CD8-positive, alpha-beta memory T cell (primary cell): Measurements from ENCODE around the gene SLC25A38. TPM values are rescaled to one million over a fixed set of nuclear protein-coding genes. Genes with fewer than 3 reads are reported as not detected.
"Not testable (repeated sequence)": the region's sequence is repeated elsewhere in the genome, so short reads cannot be mapped to it uniquely, and the experiment has no call there.

Source experiments
- CTCF ChIA-PET: fragments of 350-600 bp; sonication (Branson Sonifier 250); formaldehyde crosslinking; loops from one replicate; lab custom pipeline; 2021; ENCODE audit warnings: antibody characterized with exemption; lab: Charles Lee
- POLR2A ChIA-PET: fragments of 350-600 bp; sonication (Branson Sonifier 250); formaldehyde crosslinking; loops from one replicate; lab custom pipeline; 2021; ENCODE audit warnings: antibody characterized with exemption; lab: Charles Lee
- DNase-seq, 5 donors: peaks; one replicate each; pipeline versions ENCODE4 v3.0.0 to v3.0.0-alpha.2; 2020 to 2022; ENCODE audit warnings: mixed read lengths in 1 of 5
- H3K27ac ChIP-seq: one replicate; pipeline ENCODE4 v1.7.0; 2013; ENCODE audit warnings: low read depth, mild to moderate bottlenecking, low read length, moderate library complexity
- H3K27me3 ChIP-seq: 2 replicates; pipeline ENCODE4 v1.7.0; 2013; ENCODE audit warnings: low read length, mild to moderate bottlenecking; ENCODE audit not compliant: insufficient read depth, poor library complexity, severe bottlenecking
- H3K36me3 ChIP-seq: 2 replicates; pipeline ENCODE4 v1.7.0; 2013; ENCODE audit warnings: mild to moderate bottlenecking, low read length, moderate library complexity; ENCODE audit not compliant: insufficient read depth
- H3K4me1 ChIP-seq: 2 replicates; pipeline ENCODE4 v1.7.0; 2013; ENCODE audit warnings: mild to moderate bottlenecking, low read length, moderate library complexity; ENCODE audit not compliant: insufficient read depth
- H3K4me3 ChIP-seq: 2 replicates; pipeline ENCODE4 v1.7.0; 2013; ENCODE audit warnings: mild to moderate bottlenecking, low read length
- H3K9me3 ChIP-seq: 2 replicates; pipeline ENCODE4 v1.7.0; 2013; ENCODE audit warnings: mild to moderate bottlenecking, low read length
- H3K27ac Mint-ChIP-seq, 8 donors: one replicate each; pipeline ENCODE4 v1.8.0; 2020 to 2021; ENCODE audit warnings: mixed read lengths in 8 of 8, mild to moderate bottlenecking in 6 of 8, inconsistent platforms in 3 of 8, moderate library complexity in 3 of 8
- H3K27me3 Mint-ChIP-seq, 2 donors: one replicate each; pipeline ENCODE4 v1.8.0; 2020 to 2021; ENCODE audit warnings: mixed read lengths in 2 of 2, mild to moderate bottlenecking in 1 of 2, moderate library complexity in 1 of 2
- H3K36me3 Mint-ChIP-seq, 3 donors: one replicate each; pipeline ENCODE4 v1.8.0; 2020 to 2021; ENCODE audit warnings: mixed read lengths in 3 of 3, inconsistent platforms in 1 of 3, mild to moderate bottlenecking in 1 of 3
- H3K4me1 Mint-ChIP-seq, 3 donors: one replicate each; pipeline ENCODE4 v1.8.0; 2020 to 2021; ENCODE audit warnings: mixed read lengths in 3 of 3, inconsistent platforms in 1 of 3, mild to moderate bottlenecking in 1 of 3
- H3K4me3 Mint-ChIP-seq, 7 donors: one replicate each; pipeline ENCODE4 v1.8.0; 2020 to 2021; ENCODE audit warnings: mixed read lengths in 7 of 7, mild to moderate bottlenecking in 6 of 7, moderate library complexity in 4 of 7, inconsistent platforms in 2 of 7
- H3K9me3 Mint-ChIP-seq, 5 donors: one replicate each; pipeline ENCODE4 v1.8.0; 2020 to 2022; ENCODE audit warnings: mixed read lengths in 5 of 5, mild to moderate bottlenecking in 3 of 5, moderate library complexity in 2 of 5, inconsistent platforms in 1 of 5
- polyA plus RNA-seq: library from polyadenylated mRNA; unstranded; fragments of 300-500 nt; fragmentation: Illumina TruSeq; gene quantifications from one replicate; pipeline ENCODE4 v1.2.3, GENCODE V29; 2021
- total RNA-seq, 2 experiments: library from RNA; stranded (reverse); gene quantifications; one replicate each; pipeline ENCODE4 v1.2.3, GENCODE V29; 2021

SLC25A38 gene
- total and polyA plus RNA-seq, 3 experiments from 2014 or later, result 55.6 to 73.0 (median 71.3) TPM

GRCh38 chr3:39344746-39345344, 38.3 kb upstream of the SLC25A38 start:
- Histone ChIP-seq H3K36me3 (no peaks in the 10 kb centered on the region), H3K4me3 (no peak overlapping the region), H3K9me3 (no peaks in the 10 kb centered on the region), H3K27ac (no peak overlapping the region), H3K4me1 (peaks cover 9% of the 10 kb centered on the region), H3K27me3 (no peaks in the 10 kb centered on the region)
- Mint-ChIP-seq H3K36me3 (no peaks in the 10 kb centered on the region), H3K4me3 (no peak overlapping the region), H3K27me3 (peaks cover 0 to 7% of the 10 kb centered on the region in 2 donors), H3K27ac (no peak overlapping the region), H3K4me1 (peaks cover 4 to 22% (median 7%) of the 10 kb centered on the region in 3 donors), H3K9me3 (no peaks in the 10 kb centered on the region)
- DNase-seq, result no peak
- ChIA-PET CTCF (no interaction called here), POLR2A (no interaction called here)

- H3K27ac Mint-ChIP-seq, result peak overlapping the region in 5 of 8 donors; percentile 2 to 56 (median 35)
- POLR2A ChIA-PET, result no interaction called here
- H3K4me1 ChIP-seq, result peaks cover 15% of the 10 kb centered on the region
- H3K4me3 Mint-ChIP-seq, result no peak overlapping the region
- no peaks in the 10 kb centered on the region for H3K36me3 ChIP-seq
- no peak overlapping the region for H3K27ac ChIP-seq
- H3K36me3 Mint-ChIP-seq, result no peaks in the 10 kb centered on the region
- CTCF ChIA-PET, result no interaction called here
- H3K4me1 Mint-ChIP-seq, result peaks cover 7 to 22% (median 8%) of the 10 kb centered on the region in 3 donors
- H3K27me3 Mint-ChIP-seq, result peaks cover 0 to 2% of the 10 kb centered on the region in 2 donors
- H3K9me3 ChIP-seq, result no peaks in the 10 kb centered on the region
- H3K4me3 ChIP-seq, result no peak overlapping the region
- no peak for DNase-seq
- H3K27me3 ChIP-seq, result no peaks in the 10 kb centered on the region
- H3K9me3 Mint-ChIP-seq, result no peaks in the 10 kb centered on the region
These were observed 36.2 kb upstream of the SLC25A38 start for GRCh38 chr3:39346785-39347585.

GRCh38 chr3:39347586-39347876, 35.6 kb upstream of the SLC25A38 start:
- Histone ChIP-seq H3K36me3 (no peaks in the 10 kb centered on the region), H3K4me3 (no peak overlapping the region), H3K27me3 (no peaks in the 10 kb centered on the region), H3K4me1 (peaks cover 15% of the 10 kb centered on the region), H3K27ac (no peak overlapping the region), H3K9me3 (no peaks in the 10 kb centered on the region)
- no peak overlapping the region for H3K4me3 Mint-ChIP-seq
- H3K27ac Mint-ChIP-seq, result peak overlapping the region in 4 of 8 donors; percentile 5 to 35 (median 8)
- ChIA-PET CTCF (no interaction called here), POLR2A (no interaction called here)
- peaks cover 0 to 2% (median 0%) of the 10 kb centered on the region in 5 donors for H3K9me3 Mint-ChIP-seq
- no peaks in the 10 kb centered on the region for H3K36me3 Mint-ChIP-seq
- no peak for DNase-seq
- peaks cover 7 to 22% (median 8%) of the 10 kb centered on the region in 3 donors for H3K4me1 Mint-ChIP-seq
- H3K27me3 Mint-ChIP-seq, result no peaks in the 10 kb centered on the region

GRCh38 chr3:39349080-39349479, 34.1 kb upstream of the SLC25A38 start:
- Mint-ChIP-seq H3K4me1 (peaks cover 7 to 22% (median 8%) of the 10 kb centered on the region in 3 donors), H3K36me3 (peaks cover 0 to 4% (median 0%) of the 10 kb centered on the region in 3 donors), H3K4me3 (no peak overlapping the region), H3K27ac (no peak overlapping the region), H3K9me3 (peaks cover 0 to 4% (median 0%) of the 10 kb centered on the region in 5 donors), H3K27me3 (peaks cover 0 to 4% of the 10 kb centered on the region in 2 donors)
- Histone ChIP-seq H3K9me3 (no peaks in the 10 kb centered on the region), H3K4me3 (no peak overlapping the region), H3K27ac (no peak overlapping the region), H3K36me3 (no peaks in the 10 kb centered on the region), H3K4me1 (peaks cover 15% of the 10 kb centered on the region), H3K27me3 (no peaks in the 10 kb centered on the region)
- ChIA-PET CTCF (interaction anchor here (1.2 kb wide), 1 partner anchor 9 kb away, joined by 3 read pairs; no protein-coding TSS in a partner anchor), POLR2A (no interaction called here)
- no peak for DNase-seq

GRCh38 chr3:39350714-39351113, 32.5 kb upstream of the SLC25A38 start:
- H3K4me3 ChIP-seq, result no peak overlapping the region
- H3K4me3 Mint-ChIP-seq, result no peak overlapping the region
- no peaks in the 10 kb centered on the region for H3K27me3 ChIP-seq
- no peaks in the 10 kb centered on the region for H3K9me3 ChIP-seq
- H3K27ac Mint-ChIP-seq, result peak overlapping the region in 3 of 8 donors; percentile 22 to 75 (median 40)
- no peak overlapping the region for H3K27ac ChIP-seq
- no peak for DNase-seq
- ChIA-PET POLR2A (no interaction called here), CTCF (no interaction called here)
- no peaks in the 10 kb centered on the region for H3K36me3 ChIP-seq
- H3K27me3 Mint-ChIP-seq, result peaks cover 0 to 10% of the 10 kb centered on the region in 2 donors
- peaks cover 7 to 22% (median 8%) of the 10 kb centered on the region in 3 donors for H3K4me1 Mint-ChIP-seq
- H3K9me3 Mint-ChIP-seq, result peaks cover 0 to 4% (median 0%) of the 10 kb centered on the region in 5 donors
- peaks cover 0 to 4% (median 0%) of the 10 kb centered on the region in 3 donors for H3K36me3 Mint-ChIP-seq
- H3K4me1 ChIP-seq, result peaks cover 15% of the 10 kb centered on the region

GRCh38 chr3:39351134-39351533, 32.0 kb upstream of the SLC25A38 start:
- DNase-seq, H3K36me3 Mint-ChIP-seq, POLR2A ChIA-PET, H3K36me3 ChIP-seq, H3K9me3 ChIP-seq, H3K9me3 Mint-ChIP-seq, H3K27me3 ChIP-seq, H3K27me3 Mint-ChIP-seq, H3K4me3 Mint-ChIP-seq, CTCF ChIA-PET, H3K27ac ChIP-seq, H3K4me3 ChIP-seq: not testable (repeated sequence)
- peaks cover 15% of the 10 kb centered on the region for H3K4me1 ChIP-seq
- peaks cover 7 to 18% (median 8%) of the 10 kb centered on the region in 3 donors for H3K4me1 Mint-ChIP-seq
- H3K27ac Mint-ChIP-seq, result peak overlapping the region in 2 of 8 donors; percentile 22 to 40

- CTCF ChIA-PET, H3K4me3 ChIP-seq, H3K27me3 ChIP-seq, H3K36me3 Mint-ChIP-seq, H3K9me3 ChIP-seq, H3K9me3 Mint-ChIP-seq, H3K27ac ChIP-seq, H3K36me3 ChIP-seq, H3K4me3 Mint-ChIP-seq, POLR2A ChIA-PET, H3K4me1 ChIP-seq, DNase-seq, H3K27me3 Mint-ChIP-seq, H3K27ac Mint-ChIP-seq: not testable (repeated sequence)
- peaks cover 11 to 14% (median 12%) of the 10 kb centered on the region in 3 donors for H3K4me1 Mint-ChIP-seq
These were observed 29.8 kb upstream of the SLC25A38 start for GRCh38 chr3:39353168-39353927.
